GM12891 (cell line): ENCODE data around the gene DDX39A.

Experiments
- POLR2AphosphoS5 ChIP-seq: IDR thresholded peaks from 2 replicates; pipeline ENCODE4 v1.6.1; 2011; ENCODE audit warnings: low read depth, low read length, control low read depth
- SPI1 ChIP-seq: IDR thresholded peaks from 2 replicates; pipeline ENCODE4 v1.6.1; 2011; ENCODE audit warnings: low read depth, low read length, control low read depth

- TF ChIP-seq POLR2AphosphoS5 (no peak), SPI1 (no peak)
Observed at GRCh38 chr19:14450876-14451275, 31.7 kb upstream of the DDX39A start.
